Gastroesophageal sphincter (tissue), 4 donors: ENCODE results near the gene TMEM198. TPM values are rescaled to one million over a fixed set of nuclear protein-coding genes. Genes with fewer than 3 reads are reported as not detected.

Source experiments
- ATAC-seq: fragments of 150-250 bp; one replicate; pipeline ENCODE4 v1.9.1; 2016; ENCODE audit warnings: mild to moderate bottlenecking, moderate library complexity
- H3K27ac ChIP-seq, 4 donors: fragments of 200-600 bp; sonication (generic) in 3 of 4; 1 replicate in 3 of 4; 2 replicates in 1 of 4; pipeline ENCODE4 v1.5.1; 2016 to 2019
- H3K27me3 ChIP-seq: fragments of 200-600 bp; sonication (generic); one replicate; pipeline ENCODE4 v1.5.1; 2019
- H3K36me3 ChIP-seq, 2 donors: fragments of 200-600 bp; sonication (generic); one replicate each; pipeline ENCODE4 v1.5.1; 2019; ENCODE audit warnings: control low read depth in 1 of 2
- H3K4me1 ChIP-seq, 3 donors: fragments of 200-600 bp; sonication (generic); 1 replicate in 2 of 3; 2 replicates in 1 of 3; pipeline ENCODE4 v1.5.1; 2016 to 2019; ENCODE audit warnings: control low read depth in 2 of 3
- H3K4me3 ChIP-seq, 2 donors: fragments of 200-600 bp; sonication (generic); one replicate each; pipeline ENCODE4 v1.5.1; 2019; ENCODE audit warnings: mild to moderate bottlenecking in 1 of 2, moderate library complexity in 1 of 2
- H3K9me3 ChIP-seq, 3 donors: fragments of 200-600 bp; sonication (generic); one replicate each; pipeline ENCODE4 v1.5.1; 2017 to 2019; ENCODE audit warnings: control low read depth in 2 of 3
- CTCF ChIP-seq, 4 experiments: fragments of 200-600 bp in 2 of 4; fragments of 450-650 bp in 2 of 4; sonication (generic) in 1 of 4; IDR thresholded peaks; one replicate each; pipeline ENCODE4 v1.5.1; 2017 to 2019; ENCODE audit warnings: antibody characterized with exemption in 4 of 4, mild to moderate bottlenecking in 2 of 4, moderate library complexity in 2 of 4
- EP300 ChIP-seq: sonication (generic); formaldehyde crosslinking; IDR thresholded peaks from one replicate; pipeline ENCODE4 v1.6.1; 2017; ENCODE audit warnings: antibody characterized with exemption, mild to moderate bottlenecking
- POLR2A ChIP-seq, 2 donors: fragments of 450-650 bp; IDR thresholded peaks; one replicate each; pipeline ENCODE4 v1.6.1; 2017; ENCODE audit warnings: antibody characterized with exemption in 2 of 2, mild to moderate bottlenecking in 2 of 2, moderate library complexity in 1 of 2
- POLR2AphosphoS5 ChIP-seq: sonication (generic); formaldehyde crosslinking; IDR thresholded peaks from one replicate; pipeline ENCODE4 v1.6.1; 2017; ENCODE audit warnings: antibody characterized with exemption
- WGBS, 2 donors: methylation state at CpG; one replicate each; pipeline ENCODE4 v1.1.5; 2018; ENCODE audit warnings: low coverage in 1 of 2; 5-methylcytosine and 5-hydroxymethylcytosine counted together
- total RNA-seq, 4 donors: library from RNA; depleted of rRNA; stranded (reverse); fragments of >200 nt; gene quantifications; one replicate each; pipeline ENCODE4 v1.1.0, GENCODE V29; 2016

TMEM198 gene
- total RNA-seq, result 1 to 10 TPM; 1.6 to 9.5 (median 4.1) TPM

- Histone ChIP-seq H3K27ac (peak within 1 kb of the TSS; percentile 72 to 96 (median 93)), H3K4me3 (peak within 1 kb of the TSS; percentile 59 to 91), H3K27me3 (no peaks in the 10 kb centered on the region), H3K4me1 (peaks cover 0 to 46% (median 14%) of the 10 kb centered on the region in 3 donors), H3K36me3 (peaks cover 0 to 41% of the 10 kb centered on the region in 2 donors), H3K9me3 (no peaks in the 10 kb centered on the region)
- ATAC-seq, result peak; percentile 94
- no CpG with 5 or more reads among the region's 75 CpGs for WGBS, 2 donors
- TF ChIP-seq POLR2AphosphoS5, result no peak
- TF ChIP-seq CTCF (IDR thresholded peaks at IDR 0.05), result no peak
- TF ChIP-seq EP300, result no peak
- peak; percentile 38 to 61 for TF ChIP-seq POLR2A (IDR thresholded peaks at IDR 0.05)
Measured at GRCh38 chr2:219543596-219544358, at the start of gene TMEM198, which contains the start of gene CHPF. Gene TMEM198 (plus strand): TSS chr2:219544028. CDS start chr2:219544728, 700 bp downstream. Gene CHPF (minus strand): TSS chr2:219543809. CDS start chr2:219543538, 271 bp downstream.

GRCh38 chr2:219494952-219495530, 48.8 kb upstream of the TMEM198 start:
- no peak for ATAC-seq
- Histone ChIP-seq H3K36me3 (peaks cover 0 to 40% of the 10 kb centered on the region in 2 donors), H3K27me3 (peaks cover 10% of the 10 kb centered on the region), H3K27ac (peak overlapping the region; percentile 86 to 99 (median 98)), H3K9me3 (no peaks in the 10 kb centered on the region), H3K4me1 (peaks cover 0 to 59% (median 23%) of the 10 kb centered on the region in 3 donors), H3K4me3 (no peak overlapping the region)
- TF ChIP-seq CTCF (IDR thresholded peaks at IDR 0.05) (peak in 1 of 4 experiments; percentile 66), POLR2AphosphoS5 (peak; percentile 34), POLR2A (IDR thresholded peaks at IDR 0.05) (no peak)
- 9 to 13% methylated on average over 8 to 9 of the region's 10 CpGs for WGBS, 2 donors

GRCh38 chr2:219495531-219496122, 48.2 kb upstream of the TMEM198 start:
- Histone ChIP-seq H3K27ac (peak overlapping the region; percentile 86 to 99 (median 98)), H3K4me1 (peaks cover 0 to 65% (median 23%) of the 10 kb centered on the region in 3 donors), H3K27me3 (peaks cover 10% of the 10 kb centered on the region), H3K36me3 (peaks cover 0 to 34% of the 10 kb centered on the region in 2 donors), H3K9me3 (no peaks in the 10 kb centered on the region), H3K4me3 (no peak overlapping the region)
- WGBS, 2 donors, result 0 to 15% methylated on average over 4 of the region's 14 CpGs
- TF ChIP-seq EP300, result no peak
- peak; percentile 19 for TF ChIP-seq POLR2AphosphoS5
- no peak for TF ChIP-seq POLR2A (IDR thresholded peaks at IDR 0.05)
- TF ChIP-seq CTCF (IDR thresholded peaks at IDR 0.05), result peak in 2 of 4 experiments; percentile 66 to 68
- no peak for ATAC-seq

GRCh38 chr2:219496247-219496824, 47.5 kb upstream of the TMEM198 start:
- Histone ChIP-seq H3K9me3 (no peaks in the 10 kb centered on the region), H3K4me3 (peak overlapping the region in 1 of 2 donors; percentile 69), H3K4me1 (peaks cover 0 to 67% (median 23%) of the 10 kb centered on the region in 3 donors), H3K36me3 (peaks cover 0 to 27% of the 10 kb centered on the region in 2 donors), H3K27ac (peak overlapping the region; percentile 86 to 99 (median 98)), H3K27me3 (peaks cover 10% of the 10 kb centered on the region)
- WGBS, 2 donors, result 38% methylated on average over 13 of the region's 20 CpGs; no CpG with 5 or more reads in 1 of the 2 donors
- TF ChIP-seq POLR2AphosphoS5, result no peak
- no peak for TF ChIP-seq POLR2A (IDR thresholded peaks at IDR 0.05)
- TF ChIP-seq CTCF (IDR thresholded peaks at IDR 0.05), result no peak
- TF ChIP-seq EP300, result no peak
- no peak for ATAC-seq
